ENCODE data around the gene FITM1.

Gene FITM1

GRCh38 chr14:24085215-24085614, 45.2 kb upstream of the FITM1 start:
- POLR2A ChIA-PET, result interaction anchor here (1.5 kb wide), 1 partner anchor 9 kb away, joined by 8 read pairs; the partner anchor contains the start of gene PCK2
- H3K4me1 ChIP-seq (ENCODE audit: control insufficient read depth, insufficient read depth, low read length), result peaks cover 7% of the 10 kb centered on the region; the same call in 1 of the 2 replicates
- H3K9me3 ChIP-seq (ENCODE audit: control insufficient read depth, insufficient read depth, low read depth, low read length), result no peaks in the 10 kb centered on the region
- no peak for TF ChIP-seq ZNF140 (tag by site-specific recombination; IDR thresholded peaks at IDR 0.05)
- no peak for TF ChIP-seq ZNF416 (tag by site-specific recombination; IDR thresholded peaks at IDR 0.05)
- TF ChIP-seq PRDM4 (tag by site-specific recombination; IDR thresholded peaks at IDR 0.05), result no peak
- no peak for TF ChIP-seq GLIS2 (tag by site-specific recombination; IDR thresholded peaks at IDR 0.05)
- no peak overlapping the region for H3K4me3 ChIP-seq (ENCODE audit: low read depth, low read length)
- no peaks in the 10 kb centered on the region for H3K36me3 ChIP-seq (ENCODE audit: control insufficient read depth in 2 of 2, insufficient read depth in 1 of 2, low read length in 2 of 2)
- H3K27ac ChIP-seq (ENCODE audit: extremely low read depth, low read depth, low read length), result no peak overlapping the region
- CTCF ChIA-PET, result interaction anchor here (1.0 to 3.0 kb wide), 3 partner anchors 8 to 27 kb away, joined by 4 to 18 read pairs (median 4); no protein-coding TSS in a partner anchor

- ChIA-PET CTCF (interaction anchor here (1.2 to 3.0 kb wide), 2 partner anchors 22 to 28 kb away, joined by 4 to 18 read pairs; no protein-coding TSS in a partner anchor), POLR2A (interaction anchor here (0.9 kb wide), 1 partner anchor 11 kb away, joined by 6 read pairs; no protein-coding TSS in a partner anchor)
- TF ChIP-seq ZNF16 (tag by site-specific recombination; IDR thresholded peaks at IDR 0.05; ENCODE audit: low read depth), result no peak
- TF ChIP-seq SCRT1 (tag by site-specific recombination; IDR thresholded peaks at IDR 0.05; ENCODE audit: borderline replicate concordance), result no peak
- TF ChIP-seq PBX3 (CRISPR knock-in tag; IDR thresholded peaks at IDR 0.05), result no peak
- TF ChIP-seq TRIM28 (IDR thresholded peaks at IDR 0.05; ENCODE audit: borderline replicate concordance, low read length), result no peak
- no peak for TF ChIP-seq ZBTB10 (tag by site-specific recombination; IDR thresholded peaks at IDR 0.05)
- no peak for TF ChIP-seq ZNF335 (tag by site-specific recombination; conservative IDR thresholded peaks at IDR 0.05)
- TF ChIP-seq KLF10 (tag by site-specific recombination; IDR thresholded peaks at IDR 0.05), result no peak
- TF ChIP-seq ZFP37 (tag by site-specific recombination; IDR thresholded peaks at IDR 0.05), result no peak
- TF ChIP-seq ZNF777 (tag by site-specific recombination; IDR thresholded peaks at IDR 0.05; ENCODE audit: borderline replicate concordance), result no peak
- TF ChIP-seq ZNF473 (tag by site-specific recombination; IDR thresholded peaks at IDR 0.05), result no peak
Observed at GRCh38 chr14:24086193-24086955, 44.1 kb upstream of the FITM1 start.

GRCh38 chr14:24087004-24087403, 43.5 kb upstream of the FITM1 start:
- Histone ChIP-seq H3K36me3 (ENCODE audit: control insufficient read depth in 2 of 2, insufficient read depth in 1 of 2, low read length in 2 of 2) (no peaks in the 10 kb centered on the region), H3K4me3 (ENCODE audit: low read depth, low read length) (no peak overlapping the region), H3K27ac (ENCODE audit: extremely low read depth, low read depth, low read length) (no peak overlapping the region), H3K9me3 (ENCODE audit: control insufficient read depth, insufficient read depth, low read depth, low read length) (no peaks in the 10 kb centered on the region), H3K4me1 (ENCODE audit: control insufficient read depth, insufficient read depth, low read length) (no peaks in the 10 kb centered on the region)
- no peak for TF ChIP-seq ZNF354C (tag by site-specific recombination; IDR thresholded peaks at IDR 0.05; ENCODE audit: borderline replicate concordance, low read depth)
- no peak for TF ChIP-seq ZFP41 (tag by site-specific recombination; IDR thresholded peaks at IDR 0.05; ENCODE audit: borderline replicate concordance)
- TF ChIP-seq ZNF561 (tag by site-specific recombination; IDR thresholded peaks at IDR 0.05; ENCODE audit: borderline replicate concordance), result no peak
- no peak for TF ChIP-seq ZNF626 (tag by site-specific recombination; IDR thresholded peaks at IDR 0.05)
- no peak for TF ChIP-seq ZNF747 (tag by site-specific recombination; IDR thresholded peaks at IDR 0.05)
- no peak for TF ChIP-seq ZNF362 (tag by site-specific recombination; IDR thresholded peaks at IDR 0.05)
- TF ChIP-seq GLIS2 (tag by site-specific recombination; IDR thresholded peaks at IDR 0.05), result no peak
- no peak for TF ChIP-seq OVOL3 (tag by site-specific recombination; IDR thresholded peaks at IDR 0.05)
- ChIA-PET CTCF (interaction anchor here (3.0 kb wide), 1 partner anchor 29 kb away, joined by 18 read pairs; no protein-coding TSS in a partner anchor), POLR2A (no interaction called here)

More at GRCh38 chr14:24086193-24086955, 44.1 kb upstream of the FITM1 start:
- Histone ChIP-seq H3K27ac (ENCODE audit: extremely low read depth, low read depth, low read length) (no peak overlapping the region), H3K9me3 (ENCODE audit: control insufficient read depth, insufficient read depth, low read depth, low read length) (no peaks in the 10 kb centered on the region), H3K4me3 (ENCODE audit: low read depth, low read length) (no peak overlapping the region), H3K4me1 (ENCODE audit: control insufficient read depth, insufficient read depth, low read length) (peaks cover 3% of the 10 kb centered on the region; the same call in 1 of the 2 replicates), H3K36me3 (ENCODE audit: control insufficient read depth in 2 of 2, insufficient read depth in 1 of 2, low read length in 2 of 2) (no peaks in the 10 kb centered on the region)

Data from HEK293 (cell line).